NCI-H69 (cell line): ENCODE data around the gene NXPH4.

Source experiments
- DNase-seq: peaks from one replicate; lab custom pipeline; 2025; lab: John Stamatoyannopoulos, UW

Gene NXPH4

DNA sequence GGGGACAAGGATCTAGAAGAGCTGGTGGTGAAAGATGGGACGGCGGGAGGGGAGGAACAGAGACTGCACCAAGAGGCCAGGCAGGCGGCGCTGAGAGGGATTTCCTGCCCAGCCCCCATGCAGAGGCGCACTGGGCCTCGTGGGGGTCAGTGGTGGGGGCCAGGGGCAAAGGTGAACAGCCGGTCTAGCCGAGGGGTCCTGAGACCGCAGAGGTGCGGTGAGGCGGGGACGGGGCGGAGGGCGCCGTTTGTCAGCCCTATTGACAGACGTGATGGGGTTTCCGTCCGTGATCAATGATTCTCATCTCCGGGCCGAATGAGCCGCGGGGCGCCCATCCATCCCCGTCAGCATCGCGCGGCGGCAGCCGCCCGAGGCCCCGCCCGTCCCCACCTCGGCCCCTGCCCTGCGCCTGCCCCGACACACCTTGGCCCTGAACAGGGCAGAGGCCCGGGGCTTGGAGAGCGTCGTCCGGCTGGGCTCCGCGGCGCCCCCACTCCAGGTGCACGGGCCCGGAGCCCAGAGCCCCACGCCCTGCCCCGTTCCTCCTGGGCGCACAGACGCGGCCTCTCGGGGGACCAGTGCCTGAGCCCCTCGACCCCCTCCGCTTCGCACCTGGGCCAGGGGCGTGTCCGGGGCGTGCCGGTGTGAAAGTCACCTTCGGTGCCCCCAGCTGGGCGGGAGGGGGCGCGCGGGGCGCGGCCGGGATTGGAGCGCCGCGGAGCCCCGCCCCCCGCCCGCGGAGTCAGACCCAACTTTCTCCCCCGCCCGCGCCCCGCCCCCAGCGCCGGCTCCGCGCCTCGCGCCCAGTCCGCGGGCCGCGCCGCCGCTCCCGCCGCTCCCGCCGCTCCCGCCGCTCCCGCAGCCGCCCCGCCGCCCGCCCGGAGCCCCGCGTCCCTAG lies at the start of gene NXPH4:
Gene NXPH4 (plus strand): TSS at position 781 of the 898 bp plus-strand sequence. CDS start 176 bp downstream, outside the sequence.
- peak; percentile 90 for DNase-seq

- DNase-seq: no peak
These were observed 49.6 kb upstream of the NXPH4 start for GRCh38 chr12:57166971-57167371.

DNA sequence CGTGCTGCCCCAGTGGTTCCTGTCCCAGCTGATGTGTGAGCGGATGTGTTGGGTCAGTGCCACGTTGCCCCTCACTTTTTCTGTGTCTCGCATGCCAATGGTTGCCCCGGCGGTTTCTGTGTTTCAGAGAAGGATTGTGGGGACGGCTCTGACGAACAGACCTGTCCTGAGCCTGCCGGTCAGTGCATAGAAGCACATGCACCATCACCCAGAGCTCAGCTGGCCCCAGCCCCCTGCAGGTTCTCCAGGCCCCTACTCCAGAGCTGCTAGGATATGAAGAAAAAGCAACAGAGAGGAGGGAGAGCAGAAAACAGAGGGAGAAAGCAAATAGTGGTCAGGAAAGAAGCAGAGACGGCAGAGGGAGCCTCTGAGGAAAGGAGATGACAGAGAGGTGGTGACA lies 48.5 kb upstream of the NXPH4 start:
- no peak for DNase-seq

- DNase-seq: no peak
These were observed 47.4 kb upstream of the NXPH4 start for GRCh38 chr12:57169046-57169795.

DNA sequence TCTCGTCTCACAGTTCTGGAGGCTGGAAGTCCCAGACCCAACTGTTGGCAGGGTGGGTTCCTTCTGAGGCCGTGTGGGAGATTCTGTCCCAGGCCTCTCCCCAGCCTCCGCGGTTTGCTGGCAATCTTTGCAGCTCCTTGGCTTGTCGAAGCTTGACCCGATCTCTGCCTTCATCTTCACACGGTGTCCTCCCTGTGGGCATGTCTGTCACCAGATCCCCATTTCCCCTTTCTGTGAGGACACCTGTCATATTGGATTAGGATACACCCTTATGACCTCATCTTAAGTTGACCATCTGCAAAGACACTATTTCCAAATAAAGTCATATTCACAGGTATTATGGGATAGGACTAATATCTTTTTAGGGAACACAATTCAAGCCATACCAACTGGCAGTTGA lies 46.6 kb upstream of the NXPH4 start:
- no peak for DNase-seq

GRCh38 chr12:57170408-57170807 lies 46.2 kb upstream of the NXPH4 start:
- no peak for DNase-seq

DNA sequence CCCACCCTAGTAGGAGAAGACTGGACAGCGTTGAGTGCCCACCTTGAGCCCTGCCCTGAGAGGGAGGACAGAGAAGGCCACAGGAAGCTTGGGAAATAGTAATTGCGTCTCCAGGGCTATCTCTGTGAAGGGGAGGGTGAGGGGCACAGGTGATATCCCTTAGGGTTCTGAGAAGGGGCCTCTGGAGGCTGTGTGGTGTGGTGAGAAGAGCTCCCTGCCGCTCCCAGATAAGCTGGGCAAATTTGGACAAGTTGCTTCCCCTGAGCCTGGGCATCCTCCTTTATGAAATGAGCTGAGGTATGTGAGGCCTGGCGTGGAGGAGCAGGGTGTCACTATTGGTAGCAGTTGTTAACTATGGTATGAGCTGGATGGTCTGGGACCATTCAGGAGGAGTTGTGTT lies 45.7 kb upstream of the NXPH4 start:
- no peak for DNase-seq

DNA sequence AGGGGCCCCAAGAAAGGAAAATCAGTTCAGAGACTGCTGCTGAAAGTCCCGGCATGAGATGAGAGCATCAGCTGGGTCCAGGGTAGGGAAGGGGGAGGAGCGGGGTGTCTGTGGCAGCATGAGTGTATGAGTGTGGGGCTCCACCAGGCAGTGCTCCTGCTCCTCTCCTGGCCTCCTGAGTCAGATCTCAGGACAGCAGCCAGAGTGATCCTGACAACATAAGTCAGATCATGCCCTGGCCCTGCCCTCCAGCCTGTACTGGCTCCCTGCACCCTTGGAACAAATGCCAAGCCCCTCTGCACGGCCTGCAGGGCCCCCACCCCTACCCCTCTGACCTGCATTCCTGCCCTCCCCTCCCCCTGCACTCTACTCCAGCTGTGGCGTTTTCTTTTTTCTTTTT lies 44.9 kb upstream of the NXPH4 start:
- no peak for DNase-seq

GRCh38 chr12:57173089-57173488 lies 43.5 kb upstream of the NXPH4 start:
- DNase-seq: peak; percentile 36

DNA sequence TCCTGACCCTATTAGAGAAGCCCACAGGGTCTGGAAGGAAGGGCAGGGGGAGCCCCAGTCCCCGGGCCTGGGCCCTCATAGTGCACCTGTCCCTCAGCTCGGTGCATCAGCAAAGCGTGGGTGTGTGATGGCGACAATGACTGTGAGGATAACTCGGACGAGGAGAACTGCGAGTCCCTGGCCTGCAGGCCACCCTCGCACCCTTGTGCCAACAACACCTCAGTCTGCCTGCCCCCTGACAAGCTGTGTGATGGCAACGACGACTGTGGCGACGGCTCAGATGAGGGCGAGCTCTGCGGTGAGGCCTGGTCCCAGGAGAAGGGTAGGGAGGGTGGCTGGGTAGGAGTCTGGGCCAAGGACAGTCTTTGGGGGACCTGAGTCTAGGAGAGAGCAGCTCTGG lies 42.9 kb upstream of the NXPH4 start:
- no peak for DNase-seq

- peak; percentile 93 for DNase-seq
These were observed 41.0 kb upstream of the NXPH4 start for GRCh38 chr12:57175428-57176138.

DNA sequence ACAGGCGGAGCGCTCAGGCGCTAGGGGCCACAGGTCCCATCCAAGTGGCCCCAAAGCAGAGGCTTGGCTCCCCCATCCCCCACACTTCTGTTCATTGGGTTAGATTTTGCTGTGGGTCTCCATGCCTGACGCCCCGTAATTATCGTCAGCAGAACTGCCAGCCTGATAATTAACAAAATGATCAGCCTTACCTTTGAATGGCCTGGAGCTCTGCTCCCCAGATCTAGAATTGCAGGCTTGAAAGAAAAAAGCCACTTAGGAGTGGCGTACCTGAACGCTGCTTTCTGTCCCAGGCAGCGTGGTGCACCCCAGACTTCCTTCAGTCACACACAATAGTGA lies 40.5 kb upstream of the NXPH4 start:
- no peak for DNase-seq

- no peak for DNase-seq
These were observed 39.7 kb upstream of the NXPH4 start for GRCh38 chr12:57176846-57177245.

GRCh38 chr12:57177354-57177753 lies 39.2 kb upstream of the NXPH4 start:
- DNase-seq: no peak

- no peak for DNase-seq
These were observed 38.4 kb upstream of the NXPH4 start for GRCh38 chr12:57178213-57178612.

GRCh38 chr12:57179331-57180086 lies 37.1 kb upstream of the NXPH4 start:
- DNase-seq: no peak

DNA sequence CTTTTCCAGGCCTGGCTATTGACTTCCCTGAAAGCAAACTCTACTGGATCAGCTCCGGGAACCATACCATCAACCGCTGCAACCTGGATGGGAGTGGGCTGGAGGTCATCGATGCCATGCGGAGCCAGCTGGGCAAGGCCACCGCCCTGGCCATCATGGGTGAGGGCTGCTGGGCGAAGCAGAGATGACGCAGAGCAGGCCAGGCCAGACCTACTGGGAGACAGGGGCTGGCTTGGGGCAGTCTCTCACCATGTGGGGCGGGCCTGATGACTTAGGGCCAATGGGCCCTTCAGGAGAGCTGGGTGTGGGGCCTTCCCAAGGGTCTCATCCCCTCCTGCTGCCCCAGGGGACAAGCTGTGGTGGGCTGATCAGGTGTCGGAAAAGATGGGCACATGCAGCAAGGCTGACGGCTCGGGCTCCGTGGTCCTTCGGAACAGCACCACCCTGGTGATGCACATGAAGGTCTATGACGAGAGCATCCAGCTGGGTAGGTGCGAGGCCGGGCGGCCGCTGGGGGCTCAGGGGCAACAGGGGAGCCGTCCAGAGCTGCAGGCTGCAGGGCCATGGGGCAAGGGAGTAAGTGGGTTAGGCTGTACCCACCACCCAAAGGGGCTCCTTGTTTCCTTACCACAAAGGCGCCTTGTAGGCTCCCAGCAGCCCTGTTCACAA lies 36.1 kb upstream of the NXPH4 start:
- no peak for DNase-seq

- DNase-seq: no peak
These were observed 35.5 kb upstream of the NXPH4 start for GRCh38 chr12:57181072-57181471.

- no peak for DNase-seq
These were observed 34.9 kb upstream of the NXPH4 start for GRCh38 chr12:57181561-57182155.

DNA sequence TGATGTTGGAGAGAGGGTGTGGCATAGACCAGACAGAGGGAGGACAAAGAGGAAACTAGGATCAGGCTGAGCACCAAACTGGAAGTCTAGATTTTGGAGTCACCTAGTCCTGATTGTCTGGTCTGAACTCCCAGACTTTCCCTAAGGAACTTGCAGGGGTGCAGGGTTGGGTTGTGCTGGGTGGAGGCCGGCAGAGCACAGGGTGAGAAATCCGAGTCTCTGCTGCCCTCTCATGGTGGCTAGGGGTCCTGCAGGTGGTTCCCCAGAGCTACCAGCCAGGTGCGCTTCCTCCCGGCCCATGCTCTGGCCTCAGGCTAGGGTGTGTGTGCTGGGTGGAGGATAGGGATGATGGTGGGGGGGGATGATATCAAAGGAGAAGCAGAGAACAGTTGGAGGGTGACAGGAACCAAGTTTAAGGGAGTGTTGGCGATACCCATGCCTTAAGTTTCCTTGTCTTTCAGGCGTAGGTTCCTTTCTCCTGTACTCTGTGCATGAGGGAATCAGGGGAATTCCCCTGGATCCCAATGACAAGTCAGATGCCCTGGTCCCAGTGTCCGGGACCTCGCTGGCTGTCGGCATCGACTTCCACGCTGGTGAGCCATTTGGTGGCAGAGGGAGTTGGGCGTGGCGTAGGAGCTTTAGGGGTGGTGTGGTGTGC lies 33.5 kb upstream of the NXPH4 start:
- peak; percentile 87 for DNase-seq
